HepG2 (cell line): ENCODE data around the gene ZCCHC8. TPM values are rescaled to one million over a fixed set of nuclear protein-coding genes. Genes with fewer than 3 reads are reported as not detected.

ENCODE experiments used
- AGO2 ChIP-seq: fragments of 200-400 bp; formaldehyde crosslinking; optimal IDR thresholded peaks from 2 replicates; pipeline ENCODE3; 2017; ENCODE audit warnings: mild to moderate bottlenecking, low read depth, low read length, moderate library complexity
- CEBPB ChIP-seq: IDR thresholded peaks from 2 replicates; pipeline ENCODE4 v1.6.1; 2011; ENCODE audit warnings: low read depth, low read length, improper control_type of control experiment, borderline replicate concordance
- IRF2 ChIP-seq: IDR thresholded peaks from 2 replicates; pipeline ENCODE4 v1.6.1; 2018; ENCODE audit warnings: missing genetic modification reagents, missing compliant biosample characterization
- IRX3 ChIP-seq: sonication (generic); formaldehyde crosslinking; IDR thresholded peaks from 2 replicates; pipeline ENCODE4 v1.8.1; 2023; ENCODE audit warnings: mild to moderate bottlenecking, low read depth, missing genetic modification reagents, borderline replicate concordance
- SCMH1 ChIP-seq: sonication (generic); formaldehyde crosslinking; IDR thresholded peaks from 2 replicates; pipeline ENCODE4 v1.9.0; 2021; ENCODE audit warnings: missing genetic modification reagents, mild to moderate bottlenecking, borderline replicate concordance
- ZBTB38 ChIP-seq: sonication (generic); formaldehyde crosslinking; IDR thresholded peaks from 2 replicates; pipeline ENCODE4 v1.5.1; 2020; ENCODE audit warnings: mild to moderate bottlenecking, missing genetic modification reagents
- ZFY ChIP-seq: sonication (generic); formaldehyde crosslinking; IDR thresholded peaks from 2 replicates; pipeline ENCODE4 v1.4.0; 2020; ENCODE audit warnings: missing genetic modification reagents
- ZNF546 ChIP-seq: sonication (generic); formaldehyde crosslinking; conservative IDR thresholded peaks from 2 replicates; pipeline ENCODE4 v1.8.1; 2023; ENCODE audit warnings: mild to moderate bottlenecking, missing genetic modification reagents
- ZNF781 ChIP-seq: sonication (generic); formaldehyde crosslinking; IDR thresholded peaks from 2 replicates; pipeline ENCODE4 v1.5.1; 2020; ENCODE audit warnings: borderline replicate concordance, mild to moderate bottlenecking, missing genetic modification reagents; ENCODE audit errors: not compliant biosample characterization
- polyA plus RNA-seq, 8 experiments: library from polyadenylated mRNA; depleted of rRNA in 3 of 8; stranded (reverse) in 7 of 8; unstranded in 1 of 8; fragments of >200 nt; fragmentation: Illumina TruSeq in 4 of 8; extraction: Trizol in 4 of 8; gene quantifications; 2 replicates each; pipeline versions ENCODE4 v1.2.1 to v1.2.3, GENCODE V29; 2011 to 2016; ENCODE audit warnings: low read depth in 4 of 8, missing spikeins in 1 of 8, mixed read lengths in 1 of 8; ENCODE audit not compliant: insufficient read depth in 1 of 8
- total RNA-seq, 5 experiments: library from RNA; depleted of rRNA; stranded (reverse); fragments of >200 nt; fragmentation: Illumina TruSeq; extraction: Trizol; gene quantifications; 2 replicates each; pipeline ENCODE4 v1.2.3, GENCODE V29; 2016; ENCODE audit warnings: low read depth in 1 of 5
- TF ChIP-seq, protein P1 (sequence below): sonication (generic); formaldehyde crosslinking; IDR thresholded peaks from 2 replicates; pipeline ENCODE4 v1.5.1; 2020; ENCODE audit warnings: mild to moderate bottlenecking, missing genetic modification reagents
- TF ChIP-seq, protein P2 (sequence below): IDR thresholded peaks from 2 replicates; pipeline ENCODE4 v1.6.1; 2018; ENCODE audit warnings: missing genetic modification reagents
- TF ChIP-seq, protein P3 (sequence below): sonication (generic); formaldehyde crosslinking; IDR thresholded peaks from 2 replicates; pipeline ENCODE4 v1.5.1; 2020; ENCODE audit warnings: mild to moderate bottlenecking, moderate library complexity, missing genetic modification reagents
- TF ChIP-seq, protein P4 (sequence below), 2 experiments: sonication (generic) in 1 of 2; formaldehyde crosslinking in 1 of 2; IDR thresholded peaks; 2 replicates each; pipeline versions ENCODE4 v1.5.1 to v1.6.1; 2011 to 2020; ENCODE audit warnings: borderline replicate concordance in 1 of 2, low read depth in 1 of 2, low read length in 1 of 2, mild to moderate bottlenecking in 1 of 2, missing genetic modification reagents in 1 of 2, moderate library complexity in 1 of 2
- TF ChIP-seq, protein P5 (sequence below): sonication (generic); formaldehyde crosslinking; IDR thresholded peaks from 2 replicates; pipeline ENCODE4 v1.4.0; 2020; ENCODE audit warnings: mild to moderate bottlenecking, low read depth, missing genetic modification reagents
- TF ChIP-seq, protein P6 (sequence below): sonication (generic); formaldehyde crosslinking; IDR thresholded peaks from 2 replicates; pipeline ENCODE4 v1.8.0; 2022; ENCODE audit warnings: low read depth, missing genetic modification reagents

ZCCHC8 gene
- total and polyA plus RNA-seq, 2 of the 13 experiments (the other 11 are each of a cell fraction or from before 2014, with no cell fraction given) = 18.6 to 20.9 TPM

DNA sequence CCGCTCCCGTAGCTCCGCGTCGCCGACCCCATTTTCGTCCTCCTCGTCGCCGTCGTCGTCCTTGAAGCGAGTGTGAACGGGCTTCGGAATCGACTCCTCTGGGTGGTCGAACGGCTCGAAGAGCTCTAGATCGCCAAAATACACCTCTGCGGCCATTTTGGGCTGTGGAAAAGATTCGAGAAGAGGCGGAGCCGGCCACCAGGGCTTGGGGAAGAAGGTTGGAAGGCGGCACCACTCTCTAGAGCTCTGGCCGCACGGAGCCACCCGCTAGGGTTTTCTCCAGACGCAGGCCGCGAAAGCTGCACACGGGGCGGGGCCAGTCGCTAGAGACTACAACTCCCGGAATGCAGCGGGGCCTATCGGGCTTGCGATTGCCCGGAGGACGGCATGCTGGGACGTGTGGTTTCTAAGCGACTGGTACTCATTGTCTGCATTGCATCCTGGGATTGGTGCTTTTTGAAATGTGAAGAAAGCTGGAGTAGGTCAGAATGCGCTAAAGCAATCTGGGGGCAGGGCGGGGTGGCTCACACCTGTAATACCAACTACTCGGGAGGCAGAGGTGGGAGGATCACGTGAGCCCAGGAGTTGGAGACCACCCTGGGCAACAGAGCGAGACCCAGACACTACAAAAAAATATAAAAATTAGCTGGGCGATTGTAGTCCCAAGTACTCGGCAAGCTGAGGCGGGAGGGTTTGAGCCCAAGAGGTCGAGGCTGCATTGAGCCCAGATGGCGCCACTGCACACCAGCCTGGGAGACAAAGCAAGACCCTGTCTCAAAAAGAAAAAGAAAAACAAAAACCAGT is at the start of gene ZCCHC8 (continued):
- TF ChIP-seq, protein P1, sequence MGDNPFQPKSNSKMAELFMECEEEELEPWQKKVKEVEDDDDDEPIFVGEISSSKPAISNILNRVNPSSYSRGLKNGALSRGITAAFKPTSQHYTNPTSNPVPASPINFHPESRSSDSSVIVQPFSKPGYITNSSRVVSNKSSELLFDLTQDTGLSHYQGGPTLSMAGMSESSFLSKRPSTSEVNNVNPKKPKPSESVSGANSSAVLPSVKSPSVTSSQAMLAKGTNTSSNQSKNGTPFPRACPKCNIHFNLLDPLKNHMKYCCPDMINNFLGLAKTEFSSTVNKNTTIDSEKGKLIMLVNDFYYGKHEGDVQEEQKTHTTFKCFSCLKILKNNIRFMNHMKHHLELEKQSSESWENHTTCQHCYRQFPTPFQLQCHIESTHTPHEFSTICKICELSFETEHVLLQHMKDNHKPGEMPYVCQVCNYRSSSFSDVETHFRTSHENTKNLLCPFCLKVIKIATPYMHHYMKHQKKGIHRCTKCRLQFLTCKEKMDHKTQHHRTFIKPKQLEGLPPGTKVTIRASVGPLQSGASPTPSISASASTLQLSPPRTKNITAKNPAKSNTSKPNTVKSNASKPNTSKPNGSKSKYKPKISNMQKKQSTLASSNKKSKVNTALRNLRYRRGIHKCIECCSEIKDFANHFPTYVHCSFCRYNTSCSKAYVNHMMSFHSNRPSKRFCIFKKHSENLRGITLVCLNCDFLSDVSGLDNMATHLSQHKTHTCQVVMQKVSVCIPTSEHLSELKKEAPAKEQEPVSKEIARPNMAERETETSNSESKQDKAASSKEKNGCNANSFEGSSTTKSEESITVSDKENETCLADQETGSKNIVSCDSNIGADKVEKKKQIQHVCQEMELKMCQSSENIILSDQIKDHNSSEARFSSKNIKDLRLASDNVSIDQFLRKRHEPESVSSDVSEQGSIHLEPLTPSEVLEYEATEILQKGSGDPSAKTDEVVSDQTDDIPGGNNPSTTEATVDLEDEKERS (CRISPR knock-in tag) = 0 out of 2 replicates have a peak, but pooled peaks have one; percentile 79
- TF ChIP-seq IRF2 (CRISPR knock-in tag) (peak; percentile 92), ZFY (CRISPR knock-in tag) (peak; percentile 99), ZNF781 (peak; percentile 54), SCMH1 (CRISPR knock-in tag) (no peak), ZNF546 (CRISPR knock-in tag) (no peak), AGO2 (peak; percentile 84), ZBTB38 (peak; percentile 83), CEBPB (no peak), IRX3 (CRISPR knock-in tag) (0 out of 2 replicates have a peak, but pooled peaks have one; percentile 51)
- TF ChIP-seq, protein P2, sequence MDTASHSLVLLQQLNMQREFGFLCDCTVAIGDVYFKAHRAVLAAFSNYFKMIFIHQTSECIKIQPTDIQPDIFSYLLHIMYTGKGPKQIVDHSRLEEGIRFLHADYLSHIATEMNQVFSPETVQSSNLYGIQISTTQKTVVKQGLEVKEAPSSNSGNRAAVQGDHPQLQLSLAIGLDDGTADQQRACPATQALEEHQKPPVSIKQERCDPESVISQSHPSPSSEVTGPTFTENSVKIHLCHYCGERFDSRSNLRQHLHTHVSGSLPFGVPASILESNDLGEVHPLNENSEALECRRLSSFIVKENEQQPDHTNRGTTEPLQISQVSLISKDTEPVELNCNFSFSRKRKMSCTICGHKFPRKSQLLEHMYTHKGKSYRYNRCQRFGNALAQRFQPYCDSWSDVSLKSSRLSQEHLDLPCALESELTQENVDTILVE = 0 out of 2 replicates have a peak, but pooled peaks have one; percentile 45
- TF ChIP-seq, protein P3, sequence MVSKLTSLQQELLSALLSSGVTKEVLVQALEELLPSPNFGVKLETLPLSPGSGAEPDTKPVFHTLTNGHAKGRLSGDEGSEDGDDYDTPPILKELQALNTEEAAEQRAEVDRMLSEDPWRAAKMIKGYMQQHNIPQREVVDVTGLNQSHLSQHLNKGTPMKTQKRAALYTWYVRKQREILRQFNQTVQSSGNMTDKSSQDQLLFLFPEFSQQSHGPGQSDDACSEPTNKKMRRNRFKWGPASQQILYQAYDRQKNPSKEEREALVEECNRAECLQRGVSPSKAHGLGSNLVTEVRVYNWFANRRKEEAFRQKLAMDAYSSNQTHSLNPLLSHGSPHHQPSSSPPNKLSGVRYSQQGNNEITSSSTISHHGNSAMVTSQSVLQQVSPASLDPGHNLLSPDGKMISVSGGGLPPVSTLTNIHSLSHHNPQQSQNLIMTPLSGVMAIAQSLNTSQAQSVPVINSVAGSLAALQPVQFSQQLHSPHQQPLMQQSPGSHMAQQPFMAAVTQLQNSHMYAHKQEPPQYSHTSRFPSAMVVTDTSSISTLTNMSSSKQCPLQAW (CRISPR knock-in tag) = peak; percentile 77
- TF ChIP-seq, protein P4, sequence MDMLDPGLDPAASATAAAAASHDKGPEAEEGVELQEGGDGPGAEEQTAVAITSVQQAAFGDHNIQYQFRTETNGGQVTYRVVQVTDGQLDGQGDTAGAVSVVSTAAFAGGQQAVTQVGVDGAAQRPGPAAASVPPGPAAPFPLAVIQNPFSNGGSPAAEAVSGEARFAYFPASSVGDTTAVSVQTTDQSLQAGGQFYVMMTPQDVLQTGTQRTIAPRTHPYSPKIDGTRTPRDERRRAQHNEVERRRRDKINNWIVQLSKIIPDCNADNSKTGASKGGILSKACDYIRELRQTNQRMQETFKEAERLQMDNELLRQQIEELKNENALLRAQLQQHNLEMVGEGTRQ (IDR thresholded peaks at IDR 0.05; ENCODE audit: low read depth, low read length) = no peak
- TF ChIP-seq, protein P4 (CRISPR knock-in tag; IDR thresholded peaks at IDR 0.05; ENCODE audit: borderline replicate concordance) = peak; percentile 46
- TF ChIP-seq, protein P5, sequence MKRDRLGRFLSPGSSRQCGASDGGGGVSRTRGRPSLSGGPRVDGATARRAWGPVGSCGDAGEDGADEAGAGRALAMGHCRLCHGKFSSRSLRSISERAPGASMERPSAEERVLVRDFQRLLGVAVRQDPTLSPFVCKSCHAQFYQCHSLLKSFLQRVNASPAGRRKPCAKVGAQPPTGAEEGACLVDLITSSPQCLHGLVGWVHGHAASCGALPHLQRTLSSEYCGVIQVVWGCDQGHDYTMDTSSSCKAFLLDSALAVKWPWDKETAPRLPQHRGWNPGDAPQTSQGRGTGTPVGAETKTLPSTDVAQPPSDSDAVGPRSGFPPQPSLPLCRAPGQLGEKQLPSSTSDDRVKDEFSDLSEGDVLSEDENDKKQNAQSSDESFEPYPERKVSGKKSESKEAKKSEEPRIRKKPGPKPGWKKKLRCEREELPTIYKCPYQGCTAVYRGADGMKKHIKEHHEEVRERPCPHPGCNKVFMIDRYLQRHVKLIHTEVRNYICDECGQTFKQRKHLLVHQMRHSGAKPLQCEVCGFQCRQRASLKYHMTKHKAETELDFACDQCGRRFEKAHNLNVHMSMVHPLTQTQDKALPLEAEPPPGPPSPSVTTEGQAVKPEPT (CRISPR knock-in tag) = no peak
- TF ChIP-seq, protein P6, sequence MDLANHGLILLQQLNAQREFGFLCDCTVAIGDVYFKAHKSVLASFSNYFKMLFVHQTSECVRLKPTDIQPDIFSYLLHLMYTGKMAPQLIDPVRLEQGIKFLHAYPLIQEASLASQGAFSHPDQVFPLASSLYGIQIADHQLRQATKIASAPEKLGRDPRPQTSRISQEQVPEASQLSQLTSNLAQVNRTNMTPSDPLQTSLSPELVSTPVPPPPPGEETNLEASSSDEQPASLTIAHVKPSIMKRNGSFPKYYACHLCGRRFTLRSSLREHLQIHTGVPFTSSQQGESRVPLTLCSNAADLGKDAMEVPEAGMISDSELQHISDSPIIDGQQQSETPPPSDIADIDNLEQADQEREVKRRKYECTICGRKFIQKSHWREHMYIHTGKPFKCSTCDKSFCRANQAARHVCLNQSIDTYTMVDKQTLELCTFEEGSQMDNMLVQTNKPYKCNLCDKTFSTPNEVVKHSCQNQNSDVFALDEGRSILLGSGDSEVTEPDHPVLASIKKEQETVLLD (CRISPR knock-in tag) = no peak
